Measurements from ENCODE around the gene PSME4. TPM values are rescaled to one million over a fixed set of nuclear protein-coding genes. Genes with fewer than 3 reads are reported as not detected.

PSME4 gene
- total and polyA plus RNA-seq, 10 of the 15 experiments (the other 5 are each of a cell fraction or from before 2014, with no cell fraction given): 11.1 to 56.2 (median 32.1) TPM

GRCh38 chr2:53941749-53942148, 29.0 kb downstream of the PSME4 start (continued):
- no peak for TF ChIP-seq USF1 (IDR thresholded peaks at IDR 0.05; ENCODE audit: borderline replicate concordance, extremely low read length, insufficient read depth, low read depth, low read length)
- TF ChIP-seq KAT2A (conservative IDR thresholded peaks at IDR 0.05; ENCODE audit: control insufficient read depth, low read depth, low read length): no peak
- no peak for TF ChIP-seq PAX5 (IDR thresholded peaks at IDR 0.05; ENCODE audit: borderline replicate concordance, low read depth, low read length)
- TF ChIP-seq, protein P1, sequence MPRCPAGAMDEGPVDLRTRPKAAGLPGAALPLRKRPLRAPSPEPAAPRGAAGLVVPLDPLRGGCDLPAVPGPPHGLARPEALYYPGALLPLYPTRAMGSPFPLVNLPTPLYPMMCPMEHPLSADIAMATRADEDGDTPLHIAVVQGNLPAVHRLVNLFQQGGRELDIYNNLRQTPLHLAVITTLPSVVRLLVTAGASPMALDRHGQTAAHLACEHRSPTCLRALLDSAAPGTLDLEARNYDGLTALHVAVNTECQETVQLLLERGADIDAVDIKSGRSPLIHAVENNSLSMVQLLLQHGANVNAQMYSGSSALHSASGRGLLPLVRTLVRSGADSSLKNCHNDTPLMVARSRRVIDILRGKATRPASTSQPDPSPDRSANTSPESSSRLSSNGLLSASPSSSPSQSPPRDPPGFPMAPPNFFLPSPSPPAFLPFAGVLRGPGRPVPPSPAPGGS (IDR thresholded peaks at IDR 0.05; ENCODE audit: borderline replicate concordance, insufficient read depth, low read depth, low read length, poor library complexity, severe bottlenecking): no peak

GRCh38 chr2:53939656-53940055, 31.1 kb downstream of the PSME4 start:
- Histone ChIP-seq H3K36me3 (ENCODE audit: control insufficient read depth in 2 of 2, insufficient read depth in 2 of 2, low read length in 1 of 2) (peaks cover 0 to 7% of the 10 kb centered on the region in 2 experiments; a peak in 1 of 4 replicates), H4K20me1 (ENCODE audit: control insufficient read depth, insufficient read depth) (no peaks in the 10 kb centered on the region), H2AFZ (ENCODE audit: control insufficient read depth, low read depth, low read length) (no peak overlapping the region), H3K27me3 (replicated peaks in 1 of 2; ENCODE audit: control insufficient read depth in 2 of 2, insufficient read depth in 2 of 2, low read length in 1 of 2) (no peaks in the 10 kb centered on the region), H3K79me2 (ENCODE audit: control insufficient read depth, insufficient read depth, low read length) (no peaks in the 10 kb centered on the region; the same call in 1 of the 2 replicates), H3K9me3 (replicated peaks; ENCODE audit: control insufficient read depth, insufficient read depth, low read length) (no peaks in the 10 kb centered on the region), H3K4me2 (ENCODE audit: control insufficient read depth, insufficient read depth) (no peak overlapping the region), H3K9ac (ENCODE audit: control insufficient read depth, insufficient read depth, low read length) (no peak overlapping the region), H3K4me3 (no peak overlapping the region), H3K27ac (ENCODE audit: control insufficient read depth, insufficient read depth) (no peak overlapping the region), H3K4me1 (ENCODE audit: control insufficient read depth, insufficient read depth, low read length) (peaks cover 8% of the 10 kb centered on the region; the same call in 1 of the 2 replicates)
- ChIA-PET SMC1A (ENCODE audit: uncharacterized antibody, unreplicated experiment) (no interaction called here), POLR2A (interaction anchor here (0.6 kb wide), 1 partner anchor 163 kb away, joined by 5 read pairs; no protein-coding TSS in a partner anchor), CTCF (no interaction called here), RAD21 (ENCODE audit: unreplicated experiment) (no interaction called here)
- DNase-seq (ENCODE audit: low read depth, low spot score) (no peak), FAIRE-seq (no peak), ATAC-seq (no peak)
- 98% methylated on average over 4 of the region's 4 CpGs for WGBS (ENCODE audit: insufficient coverage, insufficient replicate concordance, low lambda C conversion rate, missing lambda C conversion rate)
- in situ Hi-C loops (cut with MboI) (no loop called here), intact Hi-C loops (cut with micrococcal nuclease; ENCODE audit: unreplicated experiment) (no loop called here)
- BruUV-seq (replicated peaks): no TSS peak
- TF ChIP-seq CEBPZ (IDR thresholded peaks at IDR 0.05; ENCODE audit: low read depth, low read length) (no peak), IKZF2 (IDR thresholded peaks at IDR 0.05) (no peak), NFYA (IDR thresholded peaks at IDR 0.05; ENCODE audit: borderline replicate concordance, low read depth, low read length) (no peak), ATF3 (IDR thresholded peaks at IDR 0.05; ENCODE audit: borderline replicate concordance, extremely low read depth, low read depth, low read length) (no peak), ZNF384 (IDR thresholded peaks at IDR 0.05; ENCODE audit: borderline replicate concordance, low read depth, low read length) (no peak), NR2F1 (conservative IDR thresholded peaks at IDR 0.05) (no peak), ZBED1 (IDR thresholded peaks at IDR 0.05; ENCODE audit: borderline replicate concordance) (no peak)
- TF ChIP-seq, protein P2, sequence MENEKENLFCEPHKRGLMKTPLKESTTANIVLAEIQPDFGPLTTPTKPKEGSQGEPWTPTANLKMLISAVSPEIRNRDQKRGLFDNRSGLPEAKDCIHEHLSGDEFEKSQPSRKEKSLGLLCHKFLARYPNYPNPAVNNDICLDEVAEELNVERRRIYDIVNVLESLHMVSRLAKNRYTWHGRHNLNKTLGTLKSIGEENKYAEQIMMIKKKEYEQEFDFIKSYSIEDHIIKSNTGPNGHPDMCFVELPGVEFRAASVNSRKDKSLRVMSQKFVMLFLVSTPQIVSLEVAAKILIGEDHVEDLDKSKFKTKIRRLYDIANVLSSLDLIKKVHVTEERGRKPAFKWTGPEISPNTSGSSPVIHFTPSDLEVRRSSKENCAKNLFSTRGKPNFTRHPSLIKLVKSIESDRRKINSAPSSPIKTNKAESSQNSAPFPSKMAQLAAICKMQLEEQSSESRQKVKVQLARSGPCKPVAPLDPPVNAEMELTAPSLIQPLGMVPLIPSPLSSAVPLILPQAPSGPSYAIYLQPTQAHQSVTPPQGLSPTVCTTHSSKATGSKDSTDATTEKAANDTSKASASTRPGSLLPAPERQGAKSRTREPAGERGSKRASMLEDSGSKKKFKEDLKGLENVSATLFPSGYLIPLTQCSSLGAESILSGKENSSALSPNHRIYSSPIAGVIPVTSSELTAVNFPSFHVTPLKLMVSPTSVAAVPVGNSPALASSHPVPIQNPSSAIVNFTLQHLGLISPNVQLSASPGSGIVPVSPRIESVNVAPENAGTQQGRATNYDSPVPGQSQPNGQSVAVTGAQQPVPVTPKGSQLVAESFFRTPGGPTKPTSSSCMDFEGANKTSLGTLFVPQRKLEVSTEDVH (IDR thresholded peaks at IDR 0.05; ENCODE audit: low read depth, partially characterized antibody): no peak

Data from GM12878 (cell line).